GM21825 (cell line): ENCODE data around the gene SRSF3.
"Not testable (repeated sequence)": the region's sequence is repeated elsewhere in the genome, so short reads cannot be mapped to it uniquely, and the experiment has no call there.

Experiments used
- ATAC-seq: cut with Tn5 transposase; IDR thresholded peaks from one replicate; pipeline ENCODE4 v1.9.1; 2021; ENCODE audit warnings: mild to moderate bottlenecking, moderate library complexity; ENCODE audit not compliant: unreplicated experiment

Gene SRSF3

GRCh38 chr6:36642913-36643817 lies 49.0 kb downstream of the SRSF3 start:
- no peak for ATAC-seq

- ATAC-seq: no peak
Observed at GRCh38 chr6:36643977-36644376, 49.8 kb downstream of the SRSF3 start.

- ATAC-seq: no peak
Observed at GRCh38 chr6:36649086-36649485, 54.9 kb downstream of the SRSF3 start.

- ATAC-seq: no peak
Observed at GRCh38 chr6:36649701-36650484, 55.7 kb downstream of the SRSF3 start.

GRCh38 chr6:36650848-36651478 lies 56.8 kb downstream of the SRSF3 start:
- ATAC-seq: peak; percentile 73

- ATAC-seq: no peak
Observed at GRCh38 chr6:36651659-36652379, 57.7 kb downstream of the SRSF3 start.

GRCh38 chr6:36654469-36654868 lies 60.3 kb downstream of the SRSF3 start:
- not testable (repeated sequence) for ATAC-seq
